ENCODE data around the gene CEP19. TPM values are rescaled to one million over a fixed set of nuclear protein-coding genes. Genes with fewer than 3 reads are reported as not detected.

CEP19 gene
- total RNA-seq, 1 donor from 2014 or later: 6.5 TPM

DNA sequence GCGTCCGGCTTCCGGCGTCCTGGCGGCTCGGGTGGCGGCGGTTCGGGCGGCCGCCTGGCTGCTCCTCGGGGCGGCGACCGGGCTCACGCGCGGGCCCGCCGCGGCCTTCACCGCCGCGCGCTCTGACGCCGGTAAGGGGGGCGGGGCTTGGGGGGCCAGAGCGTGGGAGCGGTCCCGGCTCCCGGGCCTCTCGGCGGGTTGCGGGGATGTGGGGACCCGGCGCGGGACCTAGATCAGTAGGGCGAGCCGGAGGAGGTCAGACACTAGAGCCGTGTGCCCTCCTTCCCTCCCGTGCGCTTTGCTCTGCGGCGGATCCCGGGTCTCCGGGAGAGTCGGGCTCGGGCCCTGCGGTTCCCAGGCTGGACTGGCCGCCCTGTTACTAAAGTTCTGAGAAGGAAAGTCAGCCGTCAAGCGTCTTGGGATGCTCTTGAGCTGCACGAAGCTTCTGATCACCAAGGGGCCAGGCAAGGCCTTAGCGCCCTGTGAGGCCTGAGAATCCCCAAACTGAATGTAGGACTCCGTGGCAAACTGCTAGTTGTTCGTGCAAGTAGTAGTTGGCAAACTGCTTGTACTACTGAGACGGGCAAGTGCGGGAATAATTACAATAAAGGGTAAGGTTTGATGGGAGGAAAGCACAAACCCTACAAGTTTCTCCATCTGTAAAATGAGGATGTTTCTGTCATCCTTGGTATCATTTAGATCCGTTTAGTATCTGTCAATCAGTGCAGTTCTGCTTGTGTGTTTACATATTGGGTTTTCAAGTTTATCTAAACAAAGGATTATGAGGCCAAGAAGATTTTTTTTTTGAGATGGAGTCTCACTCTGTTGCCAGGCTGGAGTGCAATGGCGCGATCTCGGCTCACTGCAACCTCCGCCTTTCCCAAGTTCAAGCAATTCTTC lies 714 bp upstream of the CEP19 start:
- DNase-seq (ENCODE audit: low read depth): peak; percentile 34

- DNase-seq (ENCODE audit: low read depth): no peak
Observed at GRCh38 chr3:196708467-196708866, 3.6 kb downstream of the CEP19 start.

- DNase-seq (ENCODE audit: low read depth): no peak
Observed at GRCh38 chr3:196707566-196707965, 4.5 kb downstream of the CEP19 start.

DNA sequence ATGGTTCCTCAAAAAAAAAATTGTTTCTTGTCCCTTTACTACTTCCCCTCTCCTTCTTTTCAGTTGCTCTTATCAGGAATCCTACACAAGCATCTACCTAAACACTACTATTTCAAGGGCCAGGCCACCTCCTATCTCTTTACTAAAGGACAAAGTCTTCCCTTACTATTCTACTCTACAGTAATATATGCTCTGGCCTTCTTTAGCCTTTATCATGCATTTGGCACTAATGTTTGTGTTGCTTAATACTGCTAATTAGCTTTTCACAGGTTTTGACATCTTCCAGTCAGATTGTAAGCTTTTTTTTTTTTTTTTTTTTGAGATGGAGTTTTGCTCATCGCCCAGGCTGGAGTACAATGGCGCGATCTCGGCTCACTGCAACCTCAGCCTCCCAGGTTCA lies 5.3 kb downstream of the CEP19 start:
- no peak for DNase-seq (ENCODE audit: low read depth)

DNA sequence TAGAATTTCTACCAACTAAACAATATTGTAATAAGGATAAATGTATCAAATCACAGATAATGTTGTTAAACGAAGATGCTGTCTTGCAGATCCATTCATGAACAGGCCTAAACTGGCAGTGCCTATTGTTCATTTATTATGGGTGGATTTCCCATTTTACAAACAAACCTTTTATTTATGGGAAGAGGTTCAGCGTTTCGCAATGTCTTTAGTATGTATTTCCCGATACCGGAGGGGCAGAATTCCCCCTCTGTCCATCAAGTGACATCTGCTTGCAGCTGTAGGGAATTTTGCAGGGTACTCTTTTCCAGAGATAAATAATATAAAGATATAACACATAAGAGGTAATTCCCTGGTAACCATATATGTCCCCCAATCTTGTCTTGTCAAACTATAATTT lies 5.7 kb downstream of the CEP19 start:
- no peak for DNase-seq (ENCODE audit: low read depth)

GRCh38 chr3:196700801-196701200 lies 11.2 kb downstream of the CEP19 start:
- peak; percentile 12 for DNase-seq (ENCODE audit: low read depth)

DNA sequence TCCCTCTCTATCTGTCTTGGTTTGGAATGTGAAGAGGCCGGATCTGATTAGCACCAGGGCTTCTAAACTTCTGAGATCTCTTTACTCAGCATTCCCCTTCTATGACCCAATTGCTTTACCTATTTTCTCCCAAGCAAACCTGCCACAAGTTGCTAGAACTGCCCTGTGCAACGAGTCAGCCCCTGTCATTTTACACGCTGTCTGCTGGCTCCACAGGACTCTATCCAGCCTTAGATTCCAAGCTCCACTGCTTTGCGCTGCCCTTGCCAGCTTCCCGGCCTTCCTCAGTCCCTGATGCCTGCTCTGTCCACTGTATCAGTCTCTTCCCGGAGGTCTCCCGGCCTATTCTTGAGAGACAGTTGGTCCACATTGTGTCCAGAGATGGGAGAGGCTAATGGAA lies 12.3 kb downstream of the CEP19 start:
- DNase-seq (ENCODE audit: low read depth): no peak

DNA sequence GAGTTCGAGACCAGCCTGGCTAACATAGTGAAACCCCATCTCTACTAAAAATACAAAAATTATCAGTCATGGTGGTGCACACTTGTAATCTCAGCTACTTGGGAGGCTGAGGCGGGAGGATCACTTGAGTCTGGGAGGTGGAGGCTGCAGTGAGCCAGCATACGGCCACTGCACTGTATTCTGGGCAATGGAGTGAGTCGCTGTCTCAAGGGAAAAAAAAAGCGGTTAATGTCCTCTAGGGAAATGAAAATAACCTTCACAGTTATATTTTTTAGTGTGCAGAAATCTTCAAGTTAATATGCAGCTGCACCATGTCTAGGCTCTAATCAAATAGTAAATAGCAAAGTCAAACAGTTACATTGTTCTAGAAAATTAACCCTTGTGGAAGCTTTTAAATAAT lies 14.8 kb downstream of the CEP19 start:
- DNase-seq (ENCODE audit: low read depth): no peak

DNA sequence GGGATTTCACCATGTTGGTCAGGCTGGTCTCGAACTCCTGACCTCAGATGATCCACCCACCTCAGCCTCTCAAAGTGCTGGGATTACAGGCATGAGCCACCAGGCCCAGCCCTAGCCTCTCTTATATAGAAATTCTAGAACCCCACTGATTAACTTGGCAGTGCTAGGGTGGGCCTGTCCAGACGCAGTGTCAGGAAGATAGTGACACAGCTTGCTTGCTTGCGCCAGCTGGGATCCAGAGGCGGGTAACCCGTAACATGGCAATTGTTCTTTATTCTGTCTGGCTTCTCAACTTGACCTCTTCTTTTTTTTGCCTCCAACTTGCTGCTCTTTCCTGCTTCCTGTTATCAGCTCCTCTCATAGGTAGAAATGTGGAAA lies 16.2 kb downstream of the CEP19 start:
- DNase-seq (ENCODE audit: low read depth): no peak

GRCh38 chr3:196694941-196695848 lies 16.9 kb downstream of the CEP19 start:
- DNase-seq (ENCODE audit: low read depth): no peak

- peak; percentile 15 for DNase-seq (ENCODE audit: low read depth)
Observed at GRCh38 chr3:196694202-196694638, 17.8 kb downstream of the CEP19 start.

DNA sequence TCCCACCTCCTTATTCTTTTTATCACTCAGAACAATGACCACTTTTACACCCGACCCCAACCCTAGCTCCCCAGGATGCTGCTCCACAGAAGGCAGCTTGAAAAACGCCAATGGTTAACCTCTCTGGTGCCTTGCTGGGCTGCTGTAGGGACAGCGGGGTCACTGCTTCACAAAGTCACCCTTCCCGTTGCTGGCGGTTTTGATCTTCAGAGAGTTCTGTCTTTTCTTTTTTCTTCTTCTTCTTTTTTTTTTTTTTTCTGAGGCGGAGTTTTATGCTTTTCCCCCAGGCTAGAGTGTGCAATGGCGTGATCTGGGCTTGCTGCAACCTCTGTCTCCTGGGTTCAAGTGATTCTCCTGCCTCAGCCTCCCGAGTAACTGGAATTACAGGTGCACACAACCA lies 20.7 kb downstream of the CEP19 start:
- DNase-seq (ENCODE audit: low read depth): no peak

- no peak for DNase-seq (ENCODE audit: low read depth)
Observed at GRCh38 chr3:196689941-196690660, 21.9 kb downstream of the CEP19 start.

DNA sequence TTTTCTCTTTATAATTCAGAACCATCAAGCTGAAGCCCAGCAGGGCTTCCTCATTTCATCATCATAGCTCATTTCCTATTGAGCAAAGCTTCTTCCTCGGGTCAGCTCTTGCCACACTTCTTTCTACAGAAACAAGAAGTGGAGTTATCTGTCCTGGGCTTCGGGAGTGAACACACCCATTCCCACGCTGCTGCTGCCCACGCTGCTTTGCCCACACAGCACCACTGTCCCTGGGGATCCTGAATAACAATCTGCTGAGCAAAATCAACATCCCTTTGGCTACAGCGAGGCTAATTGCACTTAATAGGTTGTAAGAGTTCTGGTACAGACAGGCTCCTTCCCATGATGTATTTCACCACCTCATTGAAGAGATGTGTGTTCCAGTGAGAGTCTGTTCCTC lies 23.7 kb downstream of the CEP19 start:
- DNase-seq (ENCODE audit: low read depth): peak; percentile 15

DNA sequence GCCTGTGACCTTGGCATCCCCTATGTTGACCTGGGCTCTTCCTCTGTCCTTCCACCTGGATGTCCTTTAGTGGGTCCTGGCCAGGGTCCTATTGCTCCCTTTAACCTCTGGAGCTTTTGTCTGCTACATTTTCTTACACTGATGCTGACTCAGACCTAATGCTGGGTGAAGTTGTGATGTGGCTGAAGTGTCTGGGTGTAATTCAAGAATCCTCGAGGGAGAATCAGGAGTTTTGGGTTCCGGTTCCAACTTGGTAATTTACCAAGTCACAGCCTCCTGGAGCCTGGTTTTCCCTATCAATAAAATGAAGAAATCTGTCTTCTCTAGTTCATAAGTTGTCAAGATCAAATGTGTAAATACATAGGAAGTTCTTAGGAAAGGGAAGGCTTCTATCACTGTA lies 25.6 kb downstream of the CEP19 start:
- no peak for DNase-seq (ENCODE audit: low read depth)

DNA sequence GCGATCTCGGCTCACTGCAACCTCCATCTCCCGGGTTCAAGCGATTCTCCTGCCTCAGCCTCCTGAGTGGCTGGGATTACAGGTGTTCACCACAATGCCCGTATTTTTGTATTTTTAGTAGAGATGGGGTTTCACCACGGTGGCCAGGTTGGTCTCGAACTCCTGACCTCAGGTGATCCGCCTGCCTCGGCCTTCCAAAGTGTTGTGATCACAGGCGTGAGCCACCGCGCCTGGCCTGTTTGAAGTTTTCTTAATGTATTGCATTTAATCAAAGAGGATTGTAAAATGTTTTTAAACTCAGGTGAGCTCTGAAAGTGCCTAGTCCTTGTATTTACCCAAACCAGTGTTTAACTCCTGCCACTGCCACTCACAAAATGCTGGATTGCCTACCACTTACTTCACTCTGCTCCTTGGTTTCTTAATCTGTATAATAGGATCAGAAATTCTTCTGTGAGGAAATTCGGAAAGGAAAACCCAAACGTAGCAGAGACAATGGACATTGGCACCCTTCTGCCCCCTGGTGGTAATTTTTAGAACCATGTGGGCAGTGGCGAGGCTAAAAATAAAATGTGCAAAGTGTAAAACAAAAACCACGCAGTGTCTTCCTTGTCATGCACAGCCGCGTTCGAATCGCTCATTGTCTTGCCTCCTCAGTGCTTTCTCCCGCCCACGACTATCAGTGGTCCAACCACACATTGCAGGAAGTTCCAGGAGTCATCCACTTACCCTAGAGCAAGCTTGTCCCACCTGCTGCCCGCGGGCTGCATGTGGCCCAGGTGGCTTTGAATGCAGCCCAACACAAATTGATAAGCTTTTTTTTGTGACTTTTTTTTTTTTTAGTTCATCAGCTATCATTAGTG lies 27.3 kb downstream of the CEP19 start:
- DNase-seq (ENCODE audit: low read depth): peak; percentile 35

- no peak for DNase-seq (ENCODE audit: low read depth)
Observed at GRCh38 chr3:196677931-196678330, 34.1 kb downstream of the CEP19 start.

DNA sequence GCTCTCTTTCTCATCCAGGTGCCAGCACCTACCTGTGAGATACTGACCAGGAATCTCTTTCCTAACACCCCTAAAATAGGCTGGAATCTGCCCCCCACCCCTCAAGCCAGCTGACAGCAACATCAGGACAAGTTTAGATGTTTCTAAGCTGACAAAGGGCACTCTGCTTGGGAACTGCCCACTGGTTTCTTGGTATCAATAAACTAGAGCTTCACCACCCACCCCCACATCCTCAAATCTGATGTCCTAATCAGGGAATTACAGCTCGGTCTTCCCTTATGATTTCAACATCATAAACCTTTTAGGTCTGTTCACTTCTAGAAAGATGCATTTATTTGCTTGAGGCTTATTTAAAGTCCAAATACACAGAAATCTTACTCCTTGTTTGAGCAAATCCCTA lies 34.7 kb downstream of the CEP19 start:
- DNase-seq (ENCODE audit: low read depth): no peak

- no peak for DNase-seq (ENCODE audit: low read depth)
Observed at GRCh38 chr3:196673632-196674031, 38.4 kb downstream of the CEP19 start.

DNA sequence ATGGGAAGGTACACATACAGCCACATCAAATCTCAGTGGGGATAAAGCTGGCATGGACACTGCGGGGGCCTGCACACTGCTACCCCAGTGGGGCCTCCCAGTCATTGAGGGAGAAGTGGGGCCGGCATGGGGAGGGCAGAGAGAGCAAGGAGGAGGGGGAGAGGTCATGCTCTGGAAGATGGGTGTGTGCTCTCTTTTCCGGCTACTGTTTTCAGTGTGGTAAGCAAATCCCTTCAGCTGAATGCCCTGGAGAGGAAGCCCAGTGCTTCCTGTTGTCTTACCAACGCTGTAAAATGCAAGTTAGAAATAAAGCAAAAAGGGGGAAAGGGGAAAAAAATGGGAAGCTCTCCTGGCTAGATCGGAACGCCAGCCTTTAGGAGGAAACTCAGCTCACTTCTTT lies 41.7 kb downstream of the CEP19 start:
- DNase-seq (ENCODE audit: low read depth): no peak

Data from renal cortical epithelial cell (primary cell).